OCI-LY7 (cell line): ENCODE data around the gene SIN3B. TPM values are rescaled to one million over a fixed set of nuclear protein-coding genes. Genes with fewer than 3 reads are reported as not detected.

Experiments
- BruUV-seq: library from RNA; stranded (reverse); fragments of 400-500 nt; replicated peaks from 2 replicates; lab custom pipeline; 2021; lab: Mats Ljungman, UMichigan
- CTCF ChIA-PET: fragments of 300-600 bp; sonication (Branson Sonifier 250); formaldehyde crosslinking; loops from one replicate; lab custom pipeline; 2022; ENCODE audit warnings: antibody characterized with exemption; ENCODE audit not compliant: unreplicated experiment; lab: Charles Lee
- POLR2A ChIA-PET: fragments of 300-600 bp; sonication (Branson Sonifier 250); formaldehyde crosslinking; loops from one replicate; lab custom pipeline; 2022; ENCODE audit warnings: antibody characterized with exemption; lab: Charles Lee
- DNase-seq: peaks from one replicate; pipeline ENCODE4 v3.0.0-alpha.2; 2015; ENCODE audit warnings: low spot score
- H2AFZ ChIP-seq: fragments of 200-600 bp; sonication (generic), shearing (Covaris generic); 2 replicates; pipeline ENCODE4 v1.6.1; 2014; ENCODE audit warnings: mild to moderate bottlenecking, antibody characterized with exemption, low read length, moderate library complexity
- H3K27ac ChIP-seq: fragments of 200-600 bp; sonication (generic); 2 replicates; pipeline ENCODE4 v1.5.1; 2014; ENCODE audit warnings: mixed run types, low read depth, mild to moderate bottlenecking, moderate library complexity, low read length, inconsistent platforms; ENCODE audit not compliant: poor library complexity, severe bottlenecking
- H3K36me3 ChIP-seq: fragments of 200-600 bp; sonication (generic); 2 replicates; pipeline ENCODE4 v1.6.1; 2014; ENCODE audit warnings: mild to moderate bottlenecking, antibody characterized with exemption, low read length, moderate library complexity, mixed read lengths; ENCODE audit not compliant: insufficient read depth
- H3K4me1 ChIP-seq: fragments of 200-600 bp; sonication (generic); 2 replicates; pipeline ENCODE4 v1.5.1; 2014; ENCODE audit warnings: mild to moderate bottlenecking, low read length; ENCODE audit not compliant: insufficient read depth, poor library complexity, severe bottlenecking
- H3K4me2 ChIP-seq: fragments of 200-600 bp; sonication (generic); 2 replicates; pipeline ENCODE4 v1.6.1; 2014; ENCODE audit warnings: mild to moderate bottlenecking, low read length
- H3K4me3 ChIP-seq: fragments of 200-600 bp; sonication (generic); 2 replicates; pipeline ENCODE4 v1.5.1; 2014; ENCODE audit warnings: mild to moderate bottlenecking, low read depth, low read length; ENCODE audit not compliant: poor library complexity, severe bottlenecking
- H3K79me2 ChIP-seq: fragments of 200-600 bp; sonication (generic); 2 replicates; pipeline ENCODE4 v1.6.1; 2016; ENCODE audit warnings: low read depth, mild to moderate bottlenecking, low read length, moderate library complexity, mixed read lengths; ENCODE audit not compliant: insufficient read depth
- H3K9me2 ChIP-seq: fragments of 200-600 bp; sonication (generic); 2 replicates; pipeline ENCODE4 v1.6.1; 2016; ENCODE audit warnings: mild to moderate bottlenecking, low read length, mixed read lengths; ENCODE audit not compliant: insufficient read depth
- H3K9me3 ChIP-seq: fragments of 200-600 bp; sonication (generic); 2 replicates; pipeline ENCODE4 v1.6.1; 2014; ENCODE audit warnings: mild to moderate bottlenecking, mixed run types, low read length, mixed read lengths
- H4K20me1 ChIP-seq: fragments of 200-600 bp; sonication (generic); 2 replicates; pipeline ENCODE4 v1.6.1; 2014; ENCODE audit warnings: mild to moderate bottlenecking, antibody characterized with exemption, low read length, moderate library complexity, mixed read lengths; ENCODE audit not compliant: insufficient read depth
- CTCF ChIP-seq: fragments of 200-600 bp; sonication (generic); conservative IDR thresholded peaks from 2 replicates; pipeline ENCODE4 v1.5.1; 2014; ENCODE audit warnings: mild to moderate bottlenecking, antibody characterized with exemption, low read length, moderate library complexity, mixed read lengths
- EZH2phosphoT487 ChIP-seq: fragments of 200-600 bp; sonication (generic); IDR thresholded peaks from 2 replicates; pipeline ENCODE4 v1.6.1; 2018; ENCODE audit warnings: low read depth, borderline replicate concordance, mild to moderate bottlenecking, mixed run types, antibody characterized with exemption, low read length, moderate library complexity, mixed read lengths
- intact Hi-C: fragments of 100-400 bp; cut with micrococcal nuclease; formaldehyde crosslinking; loops from one replicate; pipeline ENCODE4 v1.10.0; 2022; ENCODE audit not compliant: unreplicated experiment
- total RNA-seq, 2 experiments: library from RNA; depleted of rRNA in 1 of 2; stranded (reverse); fragments of >200 nt in 1 of 2; shearing (Covaris generic) in 1 of 2; gene quantifications; 2 replicates each; pipeline ENCODE4 v1.2.3, GENCODE V29; 2014 to 2022

SIN3B gene
- total RNA-seq, 2 experiments from 2014 or later: 19.4 to 45.4 TPM

- no peaks in the 10 kb centered on the region for H3K9me3 ChIP-seq
- CTCF ChIA-PET: no interaction called here
- intact Hi-C loops: no loop called here
- no peak for TF ChIP-seq EZH2phosphoT487
- TF ChIP-seq CTCF: no peak
- POLR2A ChIA-PET: no interaction called here
- no peak overlapping the region for H3K27ac ChIP-seq
- H3K4me3 ChIP-seq: no peak overlapping the region
- no peaks in the 10 kb centered on the region for H3K79me2 ChIP-seq
- H3K36me3 ChIP-seq: peaks cover 90% of the 10 kb centered on the region
- no peak for DNase-seq
- no peaks in the 10 kb centered on the region for H3K4me1 ChIP-seq
- H3K4me2 ChIP-seq: no peak overlapping the region
- H4K20me1 ChIP-seq: no peaks in the 10 kb centered on the region
- no peaks in the 10 kb centered on the region for H3K9me2 ChIP-seq
- no peak overlapping the region for H2AFZ ChIP-seq
- BruUV-seq: no TSS peak
These were observed 17.7 kb downstream of the SIN3B start for GRCh38 chr19:16846901-16847300.

- H3K36me3 ChIP-seq: peaks cover 86% of the 10 kb centered on the region
- no TSS peak for BruUV-seq
- no peaks in the 10 kb centered on the region for H4K20me1 ChIP-seq
- no peaks in the 10 kb centered on the region for H3K79me2 ChIP-seq
- no peak overlapping the region for H3K4me3 ChIP-seq
- no peak overlapping the region for H3K4me2 ChIP-seq
- no peaks in the 10 kb centered on the region for H3K4me1 ChIP-seq
- TF ChIP-seq CTCF (no peak), EZH2phosphoT487 (no peak)
- no peak overlapping the region for H3K27ac ChIP-seq
- no peaks in the 10 kb centered on the region for H3K9me3 ChIP-seq
- H2AFZ ChIP-seq: no peak overlapping the region
- H3K9me2 ChIP-seq: no peaks in the 10 kb centered on the region
- no peak for DNase-seq
- intact Hi-C loops: no loop called here
- ChIA-PET POLR2A (no interaction called here), CTCF (no interaction called here)
These were observed 18.2 kb downstream of the SIN3B start for GRCh38 chr19:16847430-16847829.

- DNase-seq: no peak
These were observed 20.0 kb downstream of the SIN3B start for GRCh38 chr19:16849168-16849567.

More at GRCh38 chr19:16849168-16849567, 20.0 kb downstream of the SIN3B start:
- intact Hi-C loops: no loop called here
- Histone ChIP-seq H3K9me2 (no peaks in the 10 kb centered on the region), H3K79me2 (no peaks in the 10 kb centered on the region), H2AFZ (no peak overlapping the region), H3K4me3 (no peak overlapping the region), H3K9me3 (no peaks in the 10 kb centered on the region), H3K4me2 (no peak overlapping the region), H3K4me1 (no peaks in the 10 kb centered on the region), H4K20me1 (no peaks in the 10 kb centered on the region), H3K36me3 (peaks cover 85% of the 10 kb centered on the region), H3K27ac (no peak overlapping the region)
- BruUV-seq: no TSS peak
- ChIA-PET CTCF (no interaction called here), POLR2A (no interaction called here)
- TF ChIP-seq CTCF (no peak), EZH2phosphoT487 (no peak)
